Activated CD4-positive, alpha-beta T cell treated with anti-CD3 and anti-CD28 coated beads, Interleukin-2, amount 50 U/mL, for 1 hour (primary cell): ENCODE results near the gene TSHZ2.
"Not testable (repeated sequence)": the region's sequence is repeated elsewhere in the genome, so short reads cannot be mapped to it uniquely, and the experiment has no call there.

Experiments used
- DNase-seq: peaks from one replicate; pipeline ENCODE4 v3.0.0-alpha.2; 2020

Gene TSHZ2

GRCh38 chr20:53001498-53002301 lies 29.5 kb downstream of the TSHZ2 start:
- DNase-seq: no peak

GRCh38 chr20:53002786-53003185 lies 30.6 kb downstream of the TSHZ2 start:
- DNase-seq: no peak

- DNase-seq: no peak
These were observed 31.4 kb downstream of the TSHZ2 start for GRCh38 chr20:53003420-53004154.

- no peak for DNase-seq
These were observed 32.2 kb downstream of the TSHZ2 start for GRCh38 chr20:53004267-53004813.

- no peak for DNase-seq
These were observed 38.0 kb downstream of the TSHZ2 start for GRCh38 chr20:53009979-53010735.

- no peak for DNase-seq
These were observed 39.5 kb downstream of the TSHZ2 start for GRCh38 chr20:53011640-53012039.

- DNase-seq: no peak
These were observed 41.0 kb downstream of the TSHZ2 start for GRCh38 chr20:53013183-53013582.

- no peak for DNase-seq
These were observed 41.7 kb downstream of the TSHZ2 start for GRCh38 chr20:53013847-53014246.

GRCh38 chr20:53016071-53016470 lies 43.9 kb downstream of the TSHZ2 start:
- DNase-seq: no peak

GRCh38 chr20:53016534-53017042 lies 44.4 kb downstream of the TSHZ2 start:
- DNase-seq: no peak

- no peak for DNase-seq
These were observed 45.0 kb downstream of the TSHZ2 start for GRCh38 chr20:53017206-53017605.

GRCh38 chr20:53019464-53019863 lies 47.3 kb downstream of the TSHZ2 start:
- no peak for DNase-seq

GRCh38 chr20:53020376-53020775 lies 48.2 kb downstream of the TSHZ2 start:
- DNase-seq: no peak

GRCh38 chr20:53020834-53021233 lies 48.7 kb downstream of the TSHZ2 start:
- DNase-seq: no peak

- no peak for DNase-seq
These were observed 49.8 kb downstream of the TSHZ2 start for GRCh38 chr20:53021934-53022333.

- DNase-seq: no peak
These were observed 51.8 kb downstream of the TSHZ2 start for GRCh38 chr20:53023732-53024520.

- not testable (repeated sequence) for DNase-seq
These were observed 52.5 kb downstream of the TSHZ2 start for GRCh38 chr20:53024653-53025052.

- DNase-seq: no peak
These were observed 54.9 kb downstream of the TSHZ2 start for GRCh38 chr20:53027089-53027488.

GRCh38 chr20:53028337-53029007 lies 56.3 kb downstream of the TSHZ2 start:
- DNase-seq: no peak

GRCh38 chr20:53030061-53030460 lies 57.9 kb downstream of the TSHZ2 start:
- DNase-seq: no peak

- no peak for DNase-seq
These were observed 59.9 kb downstream of the TSHZ2 start for GRCh38 chr20:53032046-53032445.
